ENCODE results near the gene THG1L.

THG1L gene

DNA sequence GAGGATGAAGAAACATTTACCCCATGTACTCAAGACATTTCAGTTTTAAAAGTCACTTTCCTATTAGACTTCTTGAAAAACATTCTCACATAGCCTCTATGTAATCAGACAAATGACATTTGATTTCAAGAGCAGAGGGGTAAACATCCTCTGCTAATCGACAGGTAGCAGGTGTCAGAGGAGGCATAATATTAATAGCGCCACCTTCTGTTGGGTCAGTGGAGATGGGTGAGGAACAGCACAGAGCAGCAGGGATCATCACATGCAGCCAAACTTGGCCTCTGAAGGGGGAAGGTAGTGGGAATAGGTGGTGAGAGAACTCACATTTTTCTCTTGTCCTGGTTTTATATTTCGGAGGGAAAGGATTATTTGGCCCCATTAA is 9.0 kb downstream of the THG1L start:
- TF ChIP-seq GATA1 (IDR thresholded peaks at IDR 0.05; ENCODE audit: low read depth, low read length) (no peak), POLR2A (IDR thresholded peaks at IDR 0.05; ENCODE audit: low read length) (no peak)
- DNase-seq, result peak; percentile 42 to 44

- DNase-seq, result no peak
- TF ChIP-seq POLR2A (IDR thresholded peaks at IDR 0.05; ENCODE audit: low read length) (no peak), GATA1 (IDR thresholded peaks at IDR 0.05; ENCODE audit: low read depth, low read length) (no peak)
Observed at GRCh38 chr5:157741131-157741530, 9.9 kb downstream of the THG1L start.

DNA sequence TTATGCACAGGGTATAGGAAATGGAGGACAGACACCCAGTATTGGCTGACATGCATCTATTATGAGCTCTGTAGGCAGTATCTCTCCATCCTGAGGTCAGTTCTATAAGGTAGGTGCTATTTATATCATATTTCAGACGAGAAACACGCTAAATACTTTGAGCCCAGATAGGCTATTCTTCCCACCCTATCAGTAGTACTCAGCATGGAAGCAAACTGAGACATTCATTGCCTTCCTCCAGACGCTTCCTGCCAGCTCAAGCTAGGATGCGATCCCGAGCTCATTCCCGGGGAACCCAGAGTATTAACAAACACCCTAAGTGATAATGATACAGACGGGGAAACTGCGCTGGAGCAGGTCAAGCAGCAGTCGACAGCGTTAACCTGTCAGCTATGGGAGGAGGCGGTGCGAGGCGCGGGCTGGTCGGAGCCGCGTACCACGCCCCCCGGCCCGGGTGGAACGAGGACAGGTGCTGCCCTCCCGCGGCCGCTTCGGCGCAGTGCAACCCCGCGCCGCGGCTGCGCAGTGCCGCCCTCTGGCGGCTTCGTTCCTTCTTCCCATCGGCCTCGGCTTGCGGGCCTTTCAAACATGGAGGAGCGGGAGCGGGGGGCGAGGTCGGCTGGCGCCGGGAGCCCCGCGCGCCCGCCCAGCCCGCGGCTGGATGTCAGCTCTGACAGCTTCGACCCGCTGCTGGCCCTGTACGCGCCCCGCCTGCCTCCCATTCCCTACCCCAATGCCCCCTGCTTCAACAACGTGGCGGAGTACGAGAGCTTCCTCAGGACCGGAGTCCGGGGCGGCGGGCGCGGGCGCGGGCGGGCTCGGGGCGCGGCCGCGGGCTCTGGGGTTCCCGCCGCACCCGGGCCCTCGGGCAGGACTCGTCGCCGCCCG is 12.2 kb downstream of the THG1L start, which contains the start of gene LSM11:
LSM11 (plus strand) TSS at position 550 of the 888 bp plus-strand sequence; CDS start at position 589, 39 bp downstream.
- TF ChIP-seq GATA1 (IDR thresholded peaks at IDR 0.05; ENCODE audit: low read depth, low read length) (no peak), POLR2A (IDR thresholded peaks at IDR 0.05; ENCODE audit: low read length) (peak; percentile 53)
- peak; percentile 90 to 94 for DNase-seq

DNA sequence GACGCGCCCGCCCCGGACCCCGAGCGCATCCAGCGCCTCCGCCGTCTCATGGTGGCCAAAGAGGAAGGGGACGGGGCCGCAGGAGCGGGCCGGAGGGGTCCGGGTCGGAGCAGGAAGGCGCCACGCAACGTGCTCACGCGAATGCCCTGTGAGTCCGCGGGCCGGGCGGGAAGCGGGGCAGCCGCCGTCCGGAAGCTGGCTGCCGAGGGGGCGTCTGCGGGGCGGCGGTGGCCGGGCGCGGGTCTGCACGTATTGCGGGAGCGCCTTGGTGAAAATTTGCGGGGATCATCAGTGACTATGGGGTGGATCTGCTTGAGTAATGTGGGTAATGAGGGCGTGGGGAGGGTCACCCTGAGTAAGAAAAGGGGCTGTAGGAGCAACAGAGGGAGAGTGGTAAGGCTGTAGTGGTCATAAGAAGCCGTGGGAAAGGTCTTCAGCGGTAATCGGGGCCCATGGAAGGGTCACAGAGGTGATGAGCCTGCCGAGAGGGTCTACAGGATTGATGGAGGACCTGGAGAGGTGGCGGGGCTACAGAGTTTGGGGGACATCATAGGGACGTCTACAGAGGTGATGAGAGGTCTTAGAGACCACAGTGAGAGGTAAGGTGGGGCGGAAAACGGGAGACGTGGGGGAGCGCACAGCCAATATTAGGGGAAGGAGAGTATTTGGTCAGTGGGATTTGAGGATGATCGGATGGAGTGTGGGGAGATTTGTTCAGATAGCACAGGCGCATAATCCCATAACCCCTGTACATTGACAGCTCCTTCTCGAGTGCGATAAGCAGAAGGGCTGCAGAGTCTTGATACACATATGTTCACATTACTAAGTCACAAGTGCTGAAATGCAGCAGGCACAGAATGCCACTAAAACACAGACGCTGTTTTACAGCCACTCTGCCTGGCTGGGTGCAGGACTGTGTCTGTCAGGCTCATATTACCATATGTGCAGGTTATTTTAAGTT is 13.1 kb downstream of the THG1L start:
- peak; percentile 83 to 93 for DNase-seq
- TF ChIP-seq POLR2A (IDR thresholded peaks at IDR 0.05; ENCODE audit: low read length) (peak; percentile 24), GATA1 (IDR thresholded peaks at IDR 0.05; ENCODE audit: low read depth, low read length) (no peak)

GRCh38 chr5:157745041-157745456 is 13.8 kb downstream of the THG1L start:
- DNase-seq, result peak in 1 of 2 experiments; percentile 82
- TF ChIP-seq GATA1 (IDR thresholded peaks at IDR 0.05; ENCODE audit: low read depth, low read length) (no peak), POLR2A (IDR thresholded peaks at IDR 0.05; ENCODE audit: low read length) (no peak)

DNA sequence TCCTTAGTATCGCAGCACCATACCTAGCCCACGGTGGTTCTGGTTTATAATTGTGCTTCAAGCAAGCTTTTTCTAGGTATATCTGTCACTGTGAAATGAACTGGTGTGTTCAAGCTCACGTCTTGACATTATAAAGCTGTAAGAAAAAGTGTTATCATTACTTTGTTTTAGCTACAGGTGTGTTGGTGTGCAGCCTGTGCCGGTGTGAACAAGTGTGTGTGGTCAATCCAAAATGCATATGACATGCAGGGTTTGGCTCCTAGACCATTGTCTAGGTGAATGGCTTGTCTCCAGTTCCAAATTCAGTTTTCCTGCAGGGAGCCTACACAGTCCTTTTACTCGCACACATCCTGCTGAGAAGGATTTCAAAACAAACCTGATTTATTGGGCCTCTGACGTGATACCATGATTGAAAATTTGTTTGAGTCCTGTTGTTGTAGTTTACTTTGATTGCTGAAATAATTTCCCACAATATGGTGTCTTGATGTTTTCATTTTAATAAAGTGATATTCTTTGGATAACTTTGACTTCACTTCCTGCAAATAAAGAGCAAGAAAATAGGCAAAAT is 16.0 kb downstream of the THG1L start:
- TF ChIP-seq GATA1 (IDR thresholded peaks at IDR 0.05; ENCODE audit: low read depth, low read length), result no peak
- DNase-seq, result no peak

- no peak for DNase-seq
- no peak for TF ChIP-seq POLR2A (IDR thresholded peaks at IDR 0.05; ENCODE audit: low read length)
- TF ChIP-seq GATA1 (IDR thresholded peaks at IDR 0.05; ENCODE audit: low read depth, low read length), result no peak
Observed at GRCh38 chr5:157747766-157748700, 16.8 kb downstream of the THG1L start.

DNA sequence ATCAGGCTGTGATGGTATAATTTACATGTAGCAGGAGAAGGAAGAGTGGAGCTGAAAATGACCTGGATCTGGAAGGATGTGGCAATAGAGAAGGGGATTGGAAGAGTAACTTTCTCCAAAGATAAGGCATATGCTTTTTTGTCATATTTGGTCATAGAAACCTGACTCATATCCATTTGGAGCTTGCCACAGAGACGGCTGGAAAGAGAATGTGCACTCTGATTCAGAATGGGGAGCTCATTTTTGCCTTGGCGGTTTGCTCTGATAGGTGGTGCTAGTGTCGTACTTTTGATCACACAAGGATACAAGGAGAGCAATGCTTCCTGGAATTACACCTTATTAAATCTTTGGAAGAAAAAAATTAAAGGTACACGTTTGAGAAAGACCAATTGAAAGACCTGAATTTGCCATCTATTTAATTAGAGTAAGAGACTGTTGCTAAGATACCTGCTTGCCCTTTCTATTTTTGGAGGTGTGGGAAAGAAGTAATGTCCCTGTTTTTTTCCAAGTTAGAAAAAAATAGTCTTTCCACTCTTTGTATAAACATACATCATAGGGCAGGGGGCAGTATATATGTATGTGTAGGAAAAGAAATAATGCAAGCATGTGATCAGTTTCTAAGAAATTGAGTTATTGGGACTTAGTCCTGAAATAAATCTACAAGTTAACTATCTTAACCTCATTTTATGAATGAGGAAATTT is 17.7 kb downstream of the THG1L start:
- TF ChIP-seq GATA1 (IDR thresholded peaks at IDR 0.05; ENCODE audit: low read depth, low read length) (no peak), POLR2A (IDR thresholded peaks at IDR 0.05; ENCODE audit: low read length) (no peak)
- no peak for DNase-seq

GRCh38 chr5:157749462-157749799 is 18.2 kb downstream of the THG1L start:
- DNase-seq, result no peak
- TF ChIP-seq GATA1 (IDR thresholded peaks at IDR 0.05; ENCODE audit: low read depth, low read length), result no peak
- no peak for TF ChIP-seq POLR2A (IDR thresholded peaks at IDR 0.05; ENCODE audit: low read length)

DNA sequence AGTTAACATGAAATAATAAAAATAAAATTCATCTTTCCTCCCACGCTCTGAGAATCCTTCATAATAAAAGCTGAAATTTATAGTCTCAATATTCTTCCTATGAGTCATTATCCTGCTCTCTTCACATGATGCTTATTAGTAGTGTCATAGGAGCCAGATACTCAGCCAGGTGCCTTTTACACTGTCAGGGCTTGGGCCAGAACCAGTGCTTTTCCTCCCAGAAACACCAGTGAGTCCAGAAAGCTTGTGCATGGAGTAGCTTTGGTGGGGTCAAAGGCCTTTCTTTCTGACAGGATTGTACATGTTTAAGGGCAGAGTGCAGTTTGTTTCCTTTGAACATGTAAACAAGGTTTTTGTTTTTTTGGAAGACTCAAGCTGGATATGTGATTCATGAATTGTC is 19.1 kb downstream of the THG1L start:
- DNase-seq, result no peak
- no peak for TF ChIP-seq GATA1 (IDR thresholded peaks at IDR 0.05; ENCODE audit: low read depth, low read length)
- no peak for TF ChIP-seq POLR2A (IDR thresholded peaks at IDR 0.05; ENCODE audit: low read length)

DNA sequence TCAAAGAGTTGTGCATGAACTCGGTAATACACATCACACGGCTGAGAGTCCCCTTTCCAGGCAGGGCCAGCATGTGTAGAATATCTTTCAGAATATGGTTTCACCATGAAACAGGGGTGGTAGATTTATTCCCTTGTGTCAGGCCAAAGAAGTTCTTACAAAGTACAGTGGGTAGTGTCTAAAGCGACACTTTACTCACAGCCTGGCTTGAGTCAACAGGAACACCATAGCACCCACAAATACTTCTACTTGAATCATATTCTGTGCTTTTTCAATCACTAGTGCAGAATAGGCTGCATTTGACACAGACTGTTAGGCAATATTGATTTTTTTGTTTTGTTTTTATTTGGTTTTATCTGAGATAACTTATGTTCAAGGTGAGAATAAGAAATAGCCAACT is 24.9 kb downstream of the THG1L start:
- TF ChIP-seq GATA1 (IDR thresholded peaks at IDR 0.05; ENCODE audit: low read depth, low read length) (no peak), POLR2A (IDR thresholded peaks at IDR 0.05; ENCODE audit: low read length) (no peak)
- DNase-seq, result no peak

- no peak for TF ChIP-seq GATA1 (IDR thresholded peaks at IDR 0.05; ENCODE audit: low read depth, low read length)
- DNase-seq, result no peak
Observed at GRCh38 chr5:157758706-157759105, 27.5 kb downstream of the THG1L start.
